ENCODE results near the gene MAMDC2.

DNA sequence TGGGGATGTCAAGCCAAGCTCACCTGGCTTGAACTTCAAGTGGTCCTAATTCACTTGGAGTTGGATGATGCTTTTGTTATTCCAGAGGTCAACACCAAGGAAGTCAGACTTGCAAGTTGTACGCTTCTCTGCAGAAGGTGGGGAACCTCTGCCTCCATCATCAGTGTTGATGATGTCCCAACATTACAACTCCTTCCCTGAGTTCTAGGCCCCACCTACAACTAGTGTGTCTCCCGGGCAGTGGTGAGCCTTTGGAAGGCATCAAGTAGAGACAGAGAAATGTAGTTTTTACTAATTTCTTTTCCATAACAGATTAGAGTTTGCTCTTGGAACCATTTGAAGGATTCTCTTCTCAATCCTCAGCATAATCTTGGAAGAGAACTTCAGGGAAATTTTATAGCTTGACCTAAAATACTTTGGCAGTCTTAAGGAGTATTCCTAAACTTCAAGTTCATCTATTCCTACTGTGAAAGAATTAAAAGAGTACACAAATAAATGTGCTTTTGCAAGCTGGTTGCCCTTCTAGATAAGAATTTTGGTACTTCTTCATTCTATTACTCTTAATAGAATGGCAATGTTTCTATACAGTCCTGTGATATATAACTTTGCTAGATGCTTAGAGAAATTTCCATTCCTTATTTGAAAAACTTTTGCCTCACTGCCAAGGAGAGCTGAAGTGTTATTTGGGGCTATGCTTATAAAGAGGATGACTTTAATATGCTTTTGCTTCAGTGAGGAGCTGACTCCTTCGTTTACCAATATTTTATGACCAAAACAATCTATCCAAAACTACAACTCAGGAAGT, 12.0 kb downstream of the MAMDC2 start:
- TF ChIP-seq CEBPB (IDR thresholded peaks at IDR 0.05; ENCODE audit: low read depth, low read length) (no peak), EZH2 (IDR thresholded peaks at IDR 0.05; ENCODE audit: low read depth, low read length, severe bottlenecking) (no peak), POLR2A (IDR thresholded peaks at IDR 0.05; ENCODE audit: control extremely low read depth in 1 of 2, low read depth in 2 of 2, low read length in 2 of 2) (no peak), GABPA (IDR thresholded peaks at IDR 0.05; ENCODE audit: borderline replicate concordance, insufficient read depth, low read length) (no peak), NRF1 (IDR thresholded peaks at IDR 0.05; ENCODE audit: low read depth, low read length) (no peak), RBBP5 (IDR thresholded peaks at IDR 0.05; ENCODE audit: borderline replicate concordance, low read depth, low read length) (no peak)
- TF ChIP-seq, protein P1, sequence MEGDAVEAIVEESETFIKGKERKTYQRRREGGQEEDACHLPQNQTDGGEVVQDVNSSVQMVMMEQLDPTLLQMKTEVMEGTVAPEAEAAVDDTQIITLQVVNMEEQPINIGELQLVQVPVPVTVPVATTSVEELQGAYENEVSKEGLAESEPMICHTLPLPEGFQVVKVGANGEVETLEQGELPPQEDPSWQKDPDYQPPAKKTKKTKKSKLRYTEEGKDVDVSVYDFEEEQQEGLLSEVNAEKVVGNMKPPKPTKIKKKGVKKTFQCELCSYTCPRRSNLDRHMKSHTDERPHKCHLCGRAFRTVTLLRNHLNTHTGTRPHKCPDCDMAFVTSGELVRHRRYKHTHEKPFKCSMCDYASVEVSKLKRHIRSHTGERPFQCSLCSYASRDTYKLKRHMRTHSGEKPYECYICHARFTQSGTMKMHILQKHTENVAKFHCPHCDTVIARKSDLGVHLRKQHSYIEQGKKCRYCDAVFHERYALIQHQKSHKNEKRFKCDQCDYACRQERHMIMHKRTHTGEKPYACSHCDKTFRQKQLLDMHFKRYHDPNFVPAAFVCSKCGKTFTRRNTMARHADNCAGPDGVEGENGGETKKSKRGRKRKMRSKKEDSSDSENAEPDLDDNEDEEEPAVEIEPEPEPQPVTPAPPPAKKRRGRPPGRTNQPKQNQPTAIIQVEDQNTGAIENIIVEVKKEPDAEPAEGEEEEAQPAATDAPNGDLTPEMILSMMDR (IDR thresholded peaks at IDR 0.05; ENCODE audit: control extremely low read depth in 1 of 3, insufficient read depth in 1 of 3, low read depth in 1 of 3, low read length in 3 of 3) = no peak

Data from H1 (cell line).